Measurements from ENCODE around the gene MCAM. TPM values are rescaled to one million over a fixed set of nuclear protein-coding genes. Genes with fewer than 3 reads are reported as not detected.

The MCAM gene
- total RNA-seq, 1 donor from 2014 or later = 491 TPM

DNA sequence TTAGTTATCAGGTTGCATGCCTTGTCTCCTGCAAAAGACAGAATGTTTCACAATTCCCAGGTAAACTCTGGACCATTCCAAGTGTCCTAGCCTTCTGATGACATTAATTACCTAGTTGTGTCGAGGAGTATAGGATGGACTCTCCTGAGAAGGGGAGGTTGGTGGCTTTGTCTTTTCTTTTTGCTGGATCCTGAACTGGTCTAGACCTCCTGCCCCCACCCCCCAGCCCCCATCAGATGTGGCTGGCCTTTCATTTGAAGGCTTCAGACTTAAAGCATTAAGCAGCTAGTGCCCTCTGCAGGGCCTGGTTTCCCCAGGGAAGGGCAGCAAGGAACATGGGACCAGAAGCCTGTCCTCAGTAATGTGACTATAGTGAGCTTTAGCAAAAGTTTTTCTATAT lies 9.7 kb downstream of the MCAM start:
- DNase-seq = no peak

DNA sequence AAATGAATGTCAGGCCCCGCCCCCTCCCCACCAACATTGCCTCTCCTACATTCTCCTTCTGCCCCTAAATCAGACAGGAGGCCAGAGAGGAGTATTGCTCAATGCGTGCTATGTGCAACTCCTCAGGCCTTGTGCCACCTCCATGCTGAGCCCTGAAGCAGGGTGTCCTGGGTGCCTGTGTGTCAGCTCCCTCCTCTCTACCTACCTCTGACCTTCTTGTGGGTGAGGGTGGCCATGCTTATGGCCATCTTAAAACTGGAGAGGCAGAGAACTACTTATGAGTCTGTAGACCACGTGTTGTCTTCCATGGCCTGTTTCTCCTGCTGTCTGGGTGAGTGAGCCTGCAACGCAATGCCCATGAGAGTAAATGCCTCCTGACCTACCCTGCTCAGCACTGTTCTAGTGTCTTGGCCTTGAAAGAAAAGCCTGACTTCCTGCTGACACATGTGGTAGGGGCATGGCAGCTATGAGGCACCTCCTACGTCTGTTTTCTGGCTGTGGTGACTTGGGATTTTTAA lies 10.5 kb downstream of the MCAM start:
- DNase-seq = no peak

DNA sequence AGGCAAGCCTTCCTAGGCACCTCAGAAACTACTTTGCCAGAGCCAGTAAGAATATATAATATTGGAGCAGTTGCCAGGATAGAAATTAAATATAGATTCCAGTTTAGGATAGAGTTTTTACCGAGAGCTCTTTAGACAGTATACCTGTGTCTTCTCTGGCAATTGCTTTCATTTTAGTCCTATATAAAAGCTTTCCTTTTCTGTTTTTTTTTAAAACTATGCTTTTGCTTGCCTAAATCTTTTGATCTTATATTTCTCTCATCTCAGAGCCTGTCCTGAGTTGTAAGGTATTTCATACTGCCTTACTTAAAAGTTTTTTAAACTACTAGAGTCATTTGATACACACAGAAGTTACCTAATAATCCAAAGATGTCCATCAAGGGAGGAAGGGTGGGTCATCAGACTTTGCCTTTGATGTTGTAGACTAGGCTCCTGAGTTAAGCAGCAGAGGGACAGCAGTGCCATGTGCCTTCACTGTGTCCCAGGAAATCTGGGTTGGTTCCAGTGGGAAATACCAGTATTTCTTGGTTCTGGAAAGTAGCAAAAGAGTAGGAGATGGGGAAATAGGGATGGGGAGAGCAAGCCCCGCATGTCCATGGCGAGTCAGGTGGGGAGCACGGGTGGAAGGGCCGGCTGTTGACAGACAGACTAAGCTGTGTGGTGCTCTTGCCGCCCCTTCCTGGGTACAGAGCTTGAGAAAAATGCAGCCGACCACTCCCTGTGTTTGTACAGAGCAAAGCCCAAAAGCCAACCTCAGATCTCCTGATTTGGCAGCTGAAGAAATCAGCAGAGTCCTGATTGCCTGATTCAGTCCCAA lies 11.2 kb downstream of the MCAM start:
- no peak for DNase-seq

DNA sequence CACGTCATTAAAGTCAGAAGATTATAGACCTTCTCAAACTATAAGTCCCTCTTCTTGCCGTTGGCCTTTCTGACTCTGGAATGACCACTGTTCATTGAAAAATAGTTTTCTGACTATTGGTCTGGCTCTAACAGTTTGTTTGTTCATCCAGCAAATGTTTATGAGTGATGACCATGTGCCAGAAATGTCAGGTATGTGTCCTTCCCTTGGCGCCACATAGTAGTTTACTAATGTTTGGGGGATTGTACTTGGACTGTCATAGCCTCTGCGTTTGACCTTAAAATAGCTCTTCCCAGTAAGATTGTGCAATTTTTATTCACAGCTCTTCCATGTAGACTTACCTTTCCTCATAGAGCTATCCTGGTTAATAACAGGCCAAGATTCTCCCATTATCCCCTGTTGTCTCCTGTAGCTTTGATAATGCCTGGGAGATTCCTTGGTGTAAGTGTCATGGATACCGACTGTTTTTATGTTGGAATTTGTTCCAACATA lies 13.7 kb downstream of the MCAM start:
- DNase-seq = no peak

DNA sequence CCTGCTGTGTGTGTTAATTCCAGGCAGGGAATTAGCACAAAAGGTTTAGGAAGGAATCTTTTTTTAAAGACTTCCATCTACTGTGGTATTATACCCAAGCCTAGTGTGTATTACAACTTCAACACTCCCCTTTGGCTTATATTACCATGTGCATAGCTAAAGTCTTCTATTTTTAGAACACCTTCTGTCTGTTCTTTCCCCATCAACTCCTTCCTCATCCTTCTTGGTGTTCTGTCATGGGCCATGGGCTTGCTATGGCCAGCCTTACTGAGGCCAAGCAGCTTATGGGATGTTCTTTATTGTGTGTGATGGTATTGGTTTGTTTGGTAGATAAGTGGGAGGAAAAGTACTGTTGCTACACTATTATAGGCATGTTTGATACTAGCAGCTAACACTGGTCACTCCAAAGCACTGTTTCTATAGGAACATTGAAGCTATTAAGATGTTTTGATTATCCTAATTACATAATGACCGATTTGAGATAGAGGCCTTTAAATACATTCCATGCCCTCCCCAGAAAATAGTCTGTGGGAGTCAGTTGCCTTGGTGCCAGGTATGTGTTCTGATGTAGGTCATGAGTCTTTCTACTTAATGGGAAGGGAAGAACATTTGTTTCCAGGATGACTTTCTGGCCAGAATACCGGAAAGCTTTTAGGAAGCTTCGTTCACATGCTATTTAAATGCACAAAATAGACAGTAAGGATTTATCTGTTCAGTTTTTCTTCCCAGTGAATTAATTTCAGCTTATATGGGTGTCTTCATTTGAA lies 16.5 kb downstream of the MCAM start:
- DNase-seq = no peak

DNA sequence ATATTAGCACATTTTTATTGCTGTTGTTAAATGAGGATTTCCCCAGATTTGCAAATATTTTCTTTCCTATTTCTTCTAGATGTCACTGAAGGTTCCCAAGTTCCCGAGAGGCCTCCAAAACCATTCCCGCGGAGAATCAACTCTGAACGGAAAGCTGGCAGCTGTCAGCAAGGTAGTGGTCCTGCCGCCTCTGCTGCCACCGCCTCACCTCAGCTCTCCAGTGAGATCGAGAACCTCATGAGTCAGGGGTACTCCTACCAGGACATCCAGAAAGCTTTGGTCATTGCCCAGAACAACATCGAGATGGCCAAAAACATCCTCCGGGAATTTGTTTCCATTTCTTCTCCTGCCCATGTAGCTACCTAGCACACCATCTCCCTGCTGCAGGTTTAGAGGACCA lies 17.5 kb downstream of the MCAM start:
- DNase-seq = no peak

DNA sequence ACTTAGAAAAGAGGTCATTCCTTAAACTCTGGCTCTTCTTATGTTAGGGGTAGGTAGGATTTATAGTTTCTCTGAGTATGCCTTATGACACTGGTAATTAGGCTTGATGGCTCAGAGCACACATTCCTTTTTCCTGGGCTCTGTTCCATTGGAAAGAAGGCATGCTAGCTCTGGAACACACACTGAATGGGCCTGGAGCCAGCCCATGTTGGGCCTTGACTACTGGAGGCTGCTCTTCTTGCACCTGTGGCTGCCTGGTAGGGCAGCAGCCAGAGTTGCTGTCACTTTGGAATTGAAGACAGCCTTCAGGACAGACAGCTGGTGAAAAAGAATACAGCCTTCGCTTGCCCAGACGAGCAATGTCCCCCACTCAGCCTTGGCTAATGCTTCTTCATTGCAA lies 18.2 kb downstream of the MCAM start:
- peak; percentile 96 for DNase-seq

DNA sequence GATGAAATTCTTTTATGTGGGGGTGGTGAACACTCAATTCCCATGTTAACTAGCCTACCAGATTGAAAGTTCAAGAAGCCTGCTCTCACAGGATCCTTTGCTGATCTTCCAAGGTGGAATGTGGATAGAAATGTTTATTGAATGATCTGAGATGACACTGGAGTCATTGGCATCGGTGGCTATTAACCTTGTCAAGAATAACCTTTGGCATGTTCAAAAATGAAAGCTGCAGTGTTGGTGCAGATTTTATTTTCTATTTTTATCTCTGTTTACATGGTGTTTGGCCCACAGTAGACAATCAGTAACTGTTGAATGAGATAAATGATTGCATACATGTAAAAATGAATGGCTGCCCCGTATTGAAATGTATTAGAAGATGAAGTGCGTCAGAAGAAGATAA lies 19.0 kb downstream of the MCAM start:
- no peak for DNase-seq

DNA sequence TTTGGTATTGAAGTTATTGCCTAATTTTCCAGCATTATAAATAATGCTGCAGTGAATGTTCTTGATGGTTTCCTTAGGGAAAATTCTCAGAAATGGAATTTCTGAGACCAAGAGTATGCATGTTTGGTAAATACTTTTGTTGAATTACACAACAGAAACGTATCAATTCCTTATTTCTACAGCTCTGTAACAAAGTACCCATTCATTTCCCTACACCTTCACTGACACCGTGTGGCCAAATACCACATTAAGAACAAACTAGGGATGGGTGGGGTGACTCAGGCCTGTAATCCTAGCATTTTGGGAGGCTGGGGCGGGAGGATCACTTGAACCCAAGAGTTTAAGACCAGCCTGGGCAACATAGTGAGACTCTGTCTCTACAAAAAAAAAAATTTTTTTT lies 21.8 kb downstream of the MCAM start:
- no peak for DNase-seq

DNA sequence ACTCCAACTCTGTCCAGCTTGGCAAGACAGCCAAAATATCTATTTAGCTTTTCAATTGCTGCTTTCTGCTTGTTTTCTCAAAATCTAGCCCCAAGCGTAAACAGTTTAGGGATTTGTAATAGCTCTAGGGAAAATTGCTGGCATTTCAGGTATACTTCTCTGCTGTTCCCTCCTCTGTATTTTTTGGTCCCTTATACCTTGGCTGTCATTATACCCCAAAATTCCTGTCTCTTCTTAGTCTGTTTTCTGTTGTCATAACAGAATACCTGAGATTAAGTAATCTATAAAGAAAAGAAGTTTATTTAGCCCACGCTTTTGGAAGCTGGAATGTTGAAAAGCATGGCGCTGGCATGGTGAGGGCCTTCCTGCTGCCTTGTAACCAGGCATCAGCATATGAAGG lies 23.5 kb downstream of the MCAM start:
- DNase-seq = no peak

DNA sequence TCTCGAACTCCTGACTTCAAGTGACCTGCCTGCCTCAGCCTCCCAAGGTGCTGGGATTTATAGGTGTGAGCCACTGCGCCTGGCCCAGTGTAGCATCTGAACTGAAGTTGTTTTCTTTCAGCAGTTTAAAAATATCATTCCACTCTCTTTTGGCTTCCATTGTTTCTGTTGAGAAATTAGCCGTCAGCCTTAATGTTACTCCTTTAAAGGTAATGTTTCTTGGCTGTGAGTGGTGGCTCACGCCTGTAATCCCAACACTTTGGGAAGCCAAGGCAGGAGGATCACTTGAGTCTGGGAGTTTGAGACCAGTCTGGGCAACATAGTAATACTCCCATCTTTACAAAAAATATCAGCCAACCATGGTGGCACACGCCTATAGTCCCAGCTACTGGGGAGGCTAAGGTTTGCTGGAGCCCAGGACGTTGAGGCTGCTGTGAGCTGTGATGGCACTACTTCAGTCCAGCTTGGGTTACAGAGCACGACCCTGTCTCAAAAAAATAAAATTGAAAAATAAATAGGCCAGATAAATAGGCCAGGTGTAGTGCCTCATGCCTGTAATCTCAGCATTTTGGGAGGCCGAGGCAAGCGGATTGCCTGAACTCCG lies 25.9 kb downstream of the MCAM start:
- no peak for DNase-seq

DNA sequence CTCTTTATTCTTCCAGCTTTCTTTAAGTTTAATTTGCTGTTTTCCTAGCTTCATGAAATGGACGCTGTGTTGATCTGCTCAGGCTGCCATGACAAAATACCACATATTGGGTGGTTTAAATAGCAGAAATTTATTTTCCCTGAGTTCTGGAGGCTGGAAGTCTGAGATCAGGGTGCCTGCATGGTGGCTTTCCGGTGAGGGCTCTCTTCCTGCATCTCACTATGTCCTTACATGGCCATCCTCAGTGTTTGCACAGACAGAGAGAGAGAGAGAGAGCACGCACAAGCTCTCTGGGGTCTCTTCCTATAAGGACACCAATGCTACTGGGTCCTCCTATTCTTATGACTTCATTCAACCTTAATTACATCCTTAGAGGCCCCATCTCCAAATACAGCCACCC lies 28.7 kb downstream of the MCAM start:
- DNase-seq = no peak

DNA sequence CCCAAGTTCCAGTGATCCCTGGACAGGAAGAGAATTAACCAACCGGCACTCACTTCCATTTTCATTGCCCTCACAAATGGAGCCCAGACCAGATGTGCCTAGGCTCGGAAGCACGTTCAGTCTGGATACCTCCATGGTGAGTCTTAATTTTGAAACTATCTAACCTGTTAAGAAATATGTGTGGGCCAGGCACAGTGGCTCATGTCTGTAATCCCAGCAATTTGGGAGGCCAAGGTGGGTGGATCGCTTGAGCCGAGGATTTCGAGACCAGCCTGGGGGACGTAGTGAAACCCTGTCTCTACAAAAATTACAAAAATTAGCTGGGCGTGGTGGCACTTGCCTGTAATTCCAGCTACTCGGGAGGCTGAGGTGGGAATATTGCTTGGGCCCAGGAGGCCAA lies 31.5 kb downstream of the MCAM start:
- no peak for DNase-seq

DNA sequence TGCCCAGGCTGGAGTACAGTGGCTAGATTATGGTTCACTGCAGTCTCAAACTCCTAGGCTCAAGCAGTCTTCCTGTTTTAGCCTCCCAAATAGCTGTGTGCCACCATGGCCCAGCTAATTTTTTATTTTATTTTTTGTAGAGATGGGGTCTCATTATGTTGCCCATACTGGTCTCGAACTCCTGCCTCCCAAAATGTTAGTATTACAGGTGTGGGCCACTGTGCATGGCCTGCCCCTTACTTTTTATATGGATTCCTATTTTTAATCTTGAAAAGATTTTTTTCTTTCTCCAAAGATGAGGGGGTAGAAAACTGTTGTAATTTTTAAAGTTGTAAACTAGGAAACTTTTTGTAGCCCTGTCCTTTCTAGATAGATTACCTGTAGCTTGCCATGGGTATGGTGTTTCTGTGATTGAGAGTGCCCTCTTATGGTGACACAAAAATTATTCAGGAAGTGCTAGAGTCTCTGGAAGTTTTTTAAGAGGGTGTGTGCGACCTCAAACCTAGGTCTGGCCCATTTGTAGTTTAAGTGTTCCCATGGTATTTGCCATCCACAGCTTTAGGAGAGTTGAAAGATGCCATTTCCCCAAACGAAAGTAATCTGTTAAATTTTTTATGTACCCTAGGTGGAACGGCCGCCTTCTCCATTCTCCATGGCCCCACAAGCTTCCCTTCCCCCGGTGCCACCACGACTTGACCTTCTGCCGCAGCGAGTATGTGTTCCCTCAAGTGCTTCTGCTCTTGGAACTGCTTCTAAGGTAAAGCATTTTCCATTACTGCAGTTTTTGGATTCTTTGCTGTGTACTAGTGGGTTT lies 32.4 kb downstream of the MCAM start:
- DNase-seq = peak; percentile 58

DNA sequence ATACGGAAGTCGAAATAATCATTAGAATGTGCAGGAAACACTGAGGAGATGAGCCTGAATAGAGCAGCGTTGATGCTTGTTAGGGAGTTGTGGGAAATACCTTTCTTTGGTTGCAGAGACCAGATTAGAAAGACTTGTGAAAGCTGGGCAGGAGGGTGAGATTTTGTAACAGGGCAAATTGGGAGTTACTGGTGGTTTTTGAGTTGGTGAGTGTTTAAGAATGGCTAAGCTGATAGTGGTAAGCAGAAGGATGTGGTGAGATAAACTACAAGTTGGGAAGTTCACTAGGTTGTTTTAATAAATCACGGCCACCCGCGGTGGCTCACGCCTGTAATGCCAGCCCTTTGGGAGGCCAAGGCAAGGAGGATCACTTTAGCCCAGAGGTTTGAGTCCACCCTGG lies 34.4 kb downstream of the MCAM start:
- no peak for DNase-seq

DNA sequence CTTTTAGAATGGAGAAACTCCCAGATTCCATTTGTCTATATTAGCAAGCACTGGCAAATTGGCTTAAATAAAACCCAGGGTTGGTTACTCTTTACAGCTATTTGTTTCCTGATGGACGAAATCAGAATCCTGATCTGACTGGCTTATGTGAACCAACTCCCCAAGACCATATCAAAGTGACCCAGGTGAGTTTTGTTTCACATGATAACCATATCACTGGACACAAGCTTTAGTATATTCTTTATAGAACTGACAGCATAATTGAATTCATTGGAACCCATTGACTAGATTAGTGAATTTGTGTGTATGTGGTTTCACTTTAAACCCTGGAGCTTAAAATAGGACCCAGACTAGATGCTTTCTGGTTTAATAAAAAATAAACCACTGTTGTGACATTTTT lies 39.3 kb downstream of the MCAM start:
- no peak for DNase-seq

DNA sequence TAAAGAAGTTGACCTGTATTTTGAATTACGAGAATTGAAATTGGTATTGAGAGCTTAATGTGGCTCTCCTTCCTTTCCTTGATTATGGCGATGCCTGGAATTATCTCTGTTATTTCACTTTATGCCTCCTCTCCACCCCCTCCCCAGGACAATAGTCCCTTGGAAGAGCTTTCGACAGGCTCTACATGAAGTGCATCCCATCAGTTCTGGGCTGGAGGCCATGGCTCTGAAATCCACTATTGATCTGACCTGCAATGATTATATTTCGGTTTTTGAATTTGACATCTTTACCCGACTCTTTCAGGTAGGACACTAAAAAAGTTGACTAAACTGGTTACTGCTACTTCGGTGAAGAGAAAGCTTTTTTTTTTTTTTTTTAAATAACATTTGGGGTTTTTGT lies 43.2 kb downstream of the MCAM start:
- DNase-seq = no peak

DNA sequence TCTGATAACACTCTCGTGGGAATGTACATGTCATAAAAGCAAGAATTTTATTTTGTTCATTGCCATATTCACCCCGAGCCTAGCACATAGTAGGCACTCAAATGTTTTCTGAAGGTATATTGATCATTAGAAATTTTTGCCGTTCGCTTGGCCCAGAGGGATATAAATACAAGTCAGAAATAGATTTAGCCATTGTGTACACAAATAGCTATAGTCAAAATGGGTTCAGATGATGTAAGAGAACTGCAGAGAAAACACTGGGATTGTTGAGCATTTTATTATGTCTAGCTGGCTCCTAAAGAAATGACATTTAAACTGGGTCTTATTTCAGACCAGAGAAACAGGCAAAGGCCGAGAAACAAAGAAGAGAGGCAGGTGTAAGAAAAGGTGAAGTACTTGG lies 49.3 kb downstream of the MCAM start:
- no peak for DNase-seq

DNA sequence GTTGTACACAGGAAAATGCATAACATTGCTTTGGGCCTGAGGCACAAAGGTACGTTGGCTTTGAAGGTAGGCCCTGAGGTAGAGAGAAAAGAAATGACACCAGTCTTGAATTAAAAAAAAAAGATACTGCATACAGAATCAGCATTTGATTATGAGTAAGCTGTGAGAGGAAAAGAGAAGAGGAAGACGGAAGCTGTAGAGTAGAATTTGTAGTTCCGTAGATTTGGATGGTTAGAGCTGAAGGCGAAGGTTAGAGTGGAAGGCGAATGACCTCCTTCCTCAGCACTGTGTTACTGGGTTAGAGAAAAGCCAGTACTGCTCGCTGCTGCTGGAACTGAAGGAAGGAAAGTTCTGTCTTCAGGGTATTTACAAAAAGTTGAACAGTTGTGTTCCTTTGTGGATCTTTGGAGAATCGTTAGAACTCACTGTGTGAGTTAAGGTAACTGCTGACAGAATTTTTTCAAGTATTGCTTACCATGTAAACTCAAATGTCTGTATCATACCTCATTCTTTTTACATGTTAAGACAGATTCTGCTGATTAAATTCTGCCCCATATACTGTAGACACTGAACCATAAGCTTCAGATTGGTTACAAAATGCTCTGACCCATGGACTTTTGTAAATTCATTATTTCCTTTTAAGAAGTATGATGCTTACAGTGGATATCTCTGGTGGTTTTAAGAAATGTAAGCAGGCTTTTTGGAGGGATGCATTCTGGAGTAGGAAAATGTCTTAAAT lies 50.2 kb downstream of the MCAM start:
- DNase-seq = no peak

DNA sequence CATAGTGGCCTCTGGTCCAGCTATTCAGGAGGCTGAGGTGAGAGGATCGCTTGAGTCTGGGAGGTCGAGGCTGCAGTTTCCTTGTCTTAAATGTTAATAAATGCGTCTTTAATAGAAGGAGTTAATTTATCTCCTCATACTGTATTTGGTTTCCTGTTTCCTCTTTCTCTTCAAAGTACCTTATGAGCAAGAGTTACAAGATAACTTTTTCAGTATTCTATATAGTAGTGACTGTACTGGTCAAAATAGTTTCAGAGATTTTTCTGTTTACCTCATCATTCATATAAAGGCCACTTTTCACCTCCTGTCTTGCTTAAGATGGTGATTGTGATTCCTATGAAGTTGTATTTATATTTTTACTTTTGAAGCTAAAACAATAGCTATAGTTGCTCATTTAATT lies 50.9 kb downstream of the MCAM start:
- no peak for DNase-seq

DNA sequence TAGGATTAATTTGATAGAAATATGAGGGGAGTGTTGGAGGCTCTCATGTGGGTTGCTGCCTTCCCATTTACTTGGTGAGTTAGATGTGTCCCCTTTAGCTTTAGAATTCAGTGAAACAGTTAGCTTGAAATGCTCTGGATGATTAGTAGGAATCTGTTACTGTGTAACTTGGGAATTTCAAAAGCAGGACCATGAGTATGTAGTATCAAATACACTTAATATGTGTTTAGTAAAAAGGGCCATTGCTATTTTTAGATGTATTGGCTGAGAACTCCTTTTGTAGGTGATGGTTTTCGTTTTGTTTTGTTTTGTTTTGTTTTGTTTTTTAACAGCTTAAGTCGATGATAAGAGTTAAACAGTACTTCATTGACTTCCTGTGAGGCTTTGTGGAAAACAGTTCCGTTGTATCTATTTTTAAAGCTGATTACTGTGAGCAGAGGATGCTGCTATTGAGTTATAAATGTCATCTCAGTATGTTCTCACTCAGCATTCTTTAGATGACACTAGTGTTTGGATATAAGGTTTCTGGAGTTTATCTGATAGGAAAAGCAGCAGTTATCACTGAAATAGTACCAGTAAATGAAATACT lies 53.5 kb downstream of the MCAM start:
- DNase-seq = peak; percentile 20

Measured in tongue (tissue), 2 donors.